Tibial nerve (tissue), 4 donors: Measurements from ENCODE around the gene STX18. TPM values are rescaled to one million over a fixed set of nuclear protein-coding genes. Genes with fewer than 3 reads are reported as not detected.

Experiments used
- DNase-seq, 2 donors: peaks; one replicate each; pipeline ENCODE4 v3.0.0-alpha.2; 2019; ENCODE audit warnings: low spot score in 2 of 2
- H3K27ac ChIP-seq, 4 donors: fragments of 200-600 bp; sonication (generic) in 3 of 4; one replicate each; pipeline ENCODE4 v1.5.1; 2017 to 2019; ENCODE audit warnings: mild to moderate bottlenecking in 1 of 4
- H3K27me3 ChIP-seq, 2 donors: fragments of 200-600 bp; sonication (generic) in 1 of 2; one replicate each; pipeline versions ENCODE4 v1.5.1 to v1.6.0; 2017 to 2019
- H3K36me3 ChIP-seq, 3 donors: fragments of 200-600 bp; sonication (generic); one replicate each; pipeline ENCODE4 v1.5.1; 2018 to 2019
- H3K4me1 ChIP-seq, 4 donors: fragments of 200-600 bp; sonication (generic) in 3 of 4; one replicate each; pipeline ENCODE4 v1.5.1; 2017 to 2019
- H3K4me3 ChIP-seq, 4 donors: fragments of 200-600 bp; sonication (generic) in 3 of 4; one replicate each; pipeline ENCODE4 v1.5.1; 2017 to 2019; ENCODE audit warnings: mild to moderate bottlenecking in 1 of 4, moderate library complexity in 1 of 4
- H3K9me3 ChIP-seq, 4 donors: fragments of 200-600 bp; sonication (generic) in 3 of 4; one replicate each; pipeline ENCODE4 v1.5.1; 2017 to 2019
- EP300 ChIP-seq, 2 donors: sonication (generic); formaldehyde crosslinking; IDR thresholded peaks; one replicate each; pipeline ENCODE4 v1.6.1; 2017; ENCODE audit warnings: antibody characterized with exemption in 2 of 2, mild to moderate bottlenecking in 1 of 2
- POLR2A ChIP-seq, 2 donors: fragments of 450-650 bp; IDR thresholded peaks; one replicate each; pipeline ENCODE4 v1.6.1; 2017; ENCODE audit warnings: antibody characterized with exemption in 2 of 2, mild to moderate bottlenecking in 2 of 2, moderate library complexity in 2 of 2
- WGBS, 2 donors: methylation state at CpG; one replicate each; pipeline ENCODE4 v1.1.5; 2018; 5-methylcytosine and 5-hydroxymethylcytosine counted together
- total RNA-seq, 4 donors: library from RNA; depleted of rRNA; stranded (reverse); fragments of >200 nt; gene quantifications; one replicate each; pipeline ENCODE4 v1.1.0, GENCODE V29; 2016
- TF ChIP-seq, protein P1 (sequence below), 5 experiments: fragments of 200-600 bp in 3 of 5; fragments of 450-650 bp in 2 of 5; sonication (generic) in 3 of 5; IDR thresholded peaks; one replicate each; pipeline ENCODE4 v1.5.1; 2016 to 2019; ENCODE audit warnings: antibody characterized with exemption in 5 of 5, mild to moderate bottlenecking in 3 of 5, moderate library complexity in 2 of 5

STX18 gene
- total RNA-seq, 4 donors from 2014 or later, result 16.5 to 37.5 (median 21.4) TPM

DNA sequence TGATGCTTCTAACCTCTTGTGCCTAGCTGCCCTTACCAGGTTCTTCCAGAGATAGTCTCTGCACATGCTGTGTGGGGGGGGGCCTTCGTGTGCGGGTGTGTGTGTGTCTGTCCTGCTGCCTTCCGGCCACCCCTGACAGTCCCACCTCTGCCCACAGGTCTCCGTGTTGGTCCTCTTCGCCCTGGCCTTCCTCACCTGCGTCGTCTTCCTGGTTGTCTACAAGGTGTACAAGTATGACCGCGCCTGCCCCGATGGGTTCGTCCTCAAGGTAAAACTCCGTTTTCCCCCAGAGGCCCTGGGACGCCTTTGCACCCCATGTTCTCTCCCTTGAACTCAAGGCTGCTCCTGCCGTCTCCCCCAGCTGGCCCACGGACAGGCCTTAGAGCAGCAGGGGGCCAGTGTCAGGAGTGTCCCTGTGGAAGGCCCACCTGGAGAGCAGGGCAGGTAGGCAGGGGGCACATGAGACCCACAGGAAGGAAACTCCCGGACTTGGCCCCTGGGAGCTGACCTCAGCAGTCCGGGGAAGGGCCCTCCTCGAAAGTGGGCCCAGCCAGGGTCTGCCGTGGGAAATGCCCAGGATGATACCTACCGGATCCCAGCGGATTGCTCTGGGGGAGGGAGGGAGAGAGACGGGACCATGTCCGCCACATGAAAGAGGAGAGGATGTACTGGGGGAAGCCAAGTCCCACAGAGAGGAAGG lies 132.3 kb downstream of the STX18 start:
- H3K36me3 ChIP-seq, result peaks cover 0 to 5% (median 0%) of the 10 kb centered on the region in 3 donors
- no peak overlapping the region for H3K4me3 ChIP-seq
- H3K4me1 ChIP-seq, result no peaks in the 10 kb centered on the region
- no peaks in the 10 kb centered on the region for H3K9me3 ChIP-seq
- H3K27ac ChIP-seq, result no peak overlapping the region
- DNase-seq, result no peak
- TF ChIP-seq POLR2A (IDR thresholded peaks at IDR 0.05) (no peak), EP300 (IDR thresholded peaks at IDR 0.05) (no peak)
- TF ChIP-seq, protein P1, sequence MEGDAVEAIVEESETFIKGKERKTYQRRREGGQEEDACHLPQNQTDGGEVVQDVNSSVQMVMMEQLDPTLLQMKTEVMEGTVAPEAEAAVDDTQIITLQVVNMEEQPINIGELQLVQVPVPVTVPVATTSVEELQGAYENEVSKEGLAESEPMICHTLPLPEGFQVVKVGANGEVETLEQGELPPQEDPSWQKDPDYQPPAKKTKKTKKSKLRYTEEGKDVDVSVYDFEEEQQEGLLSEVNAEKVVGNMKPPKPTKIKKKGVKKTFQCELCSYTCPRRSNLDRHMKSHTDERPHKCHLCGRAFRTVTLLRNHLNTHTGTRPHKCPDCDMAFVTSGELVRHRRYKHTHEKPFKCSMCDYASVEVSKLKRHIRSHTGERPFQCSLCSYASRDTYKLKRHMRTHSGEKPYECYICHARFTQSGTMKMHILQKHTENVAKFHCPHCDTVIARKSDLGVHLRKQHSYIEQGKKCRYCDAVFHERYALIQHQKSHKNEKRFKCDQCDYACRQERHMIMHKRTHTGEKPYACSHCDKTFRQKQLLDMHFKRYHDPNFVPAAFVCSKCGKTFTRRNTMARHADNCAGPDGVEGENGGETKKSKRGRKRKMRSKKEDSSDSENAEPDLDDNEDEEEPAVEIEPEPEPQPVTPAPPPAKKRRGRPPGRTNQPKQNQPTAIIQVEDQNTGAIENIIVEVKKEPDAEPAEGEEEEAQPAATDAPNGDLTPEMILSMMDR (IDR thresholded peaks at IDR 0.05), result no peak
- WGBS, 2 donors, result 77 to 88% methylated on average over 23 of the region's 23 CpGs
- H3K27me3 ChIP-seq, result no peaks in the 10 kb centered on the region

- H3K27me3 ChIP-seq, result no peaks in the 10 kb centered on the region
- H3K4me3 ChIP-seq, result no peak overlapping the region
- no peaks in the 10 kb centered on the region for H3K9me3 ChIP-seq
- no peak for TF ChIP-seq EP300 (IDR thresholded peaks at IDR 0.05)
- TF ChIP-seq, protein P1 (IDR thresholded peaks at IDR 0.05), result no peak
- H3K27ac ChIP-seq, result no peak overlapping the region
- DNase-seq, result no peak
- 66 to 73% methylated on average over 22 to 23 of the region's 23 CpGs for WGBS, 2 donors
- H3K36me3 ChIP-seq, result peaks cover 0 to 5% (median 0%) of the 10 kb centered on the region in 3 donors
- no peaks in the 10 kb centered on the region for H3K4me1 ChIP-seq
Measured at GRCh38 chr4:4408576-4409335, 133.1 kb downstream of the STX18 start.

DNA sequence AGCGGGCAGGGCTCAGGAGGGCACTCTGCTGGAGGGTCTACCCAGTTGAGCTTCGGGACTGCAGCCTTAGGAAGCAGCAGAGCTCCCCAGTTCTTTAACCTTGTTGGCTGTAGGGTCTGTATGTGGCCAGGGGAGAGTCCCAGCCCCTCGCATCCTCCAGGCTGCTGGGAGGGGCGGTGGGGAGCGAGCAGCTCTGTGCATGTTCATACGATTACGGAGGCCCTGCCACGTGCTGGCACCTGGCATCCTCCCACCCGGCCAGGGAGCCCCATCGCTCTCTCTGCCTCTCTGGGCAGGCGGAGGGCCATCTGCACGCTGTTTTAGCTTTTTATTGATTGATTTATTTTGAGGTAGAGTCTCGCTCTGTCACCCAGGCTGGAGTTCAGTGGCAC lies 133.7 kb downstream of the STX18 start:
- no peaks in the 10 kb centered on the region for H3K27me3 ChIP-seq

GRCh38 chr4:4407299-4408131 lies 134.3 kb downstream of the STX18 start:
- Histone ChIP-seq H3K9me3 (no peaks in the 10 kb centered on the region), H3K36me3 (peaks cover 0 to 5% (median 0%) of the 10 kb centered on the region in 3 donors), H3K4me3 (no peak overlapping the region), H3K27ac (no peak overlapping the region), H3K4me1 (no peaks in the 10 kb centered on the region), H3K27me3 (no peaks in the 10 kb centered on the region)
- TF ChIP-seq, protein P1 (IDR thresholded peaks at IDR 0.05), result no peak
- TF ChIP-seq POLR2A (IDR thresholded peaks at IDR 0.05) (no peak), EP300 (IDR thresholded peaks at IDR 0.05) (no peak)
- DNase-seq, result no peak
- WGBS, 2 donors, result 77 to 80% methylated on average over 17 to 19 of the region's 19 CpGs

More for the DNA sequence above, 133.7 kb downstream of the STX18 start:
- H3K9me3 ChIP-seq, result no peaks in the 10 kb centered on the region
- TF ChIP-seq, protein P1 (IDR thresholded peaks at IDR 0.05), result no peak
- TF ChIP-seq EP300 (IDR thresholded peaks at IDR 0.05), result no peak
- no peak for TF ChIP-seq POLR2A (IDR thresholded peaks at IDR 0.05)
- H3K4me3 ChIP-seq, result no peak overlapping the region
- no peak for DNase-seq
- 69 to 73% methylated on average over 12 to 13 of the region's 13 CpGs for WGBS, 2 donors
- no peaks in the 10 kb centered on the region for H3K4me1 ChIP-seq
- no peak overlapping the region for H3K27ac ChIP-seq
- peaks cover 0 to 5% (median 0%) of the 10 kb centered on the region in 3 donors for H3K36me3 ChIP-seq
